Measurements from ENCODE around the gene RBM33. TPM values are rescaled to one million over a fixed set of nuclear protein-coding genes. Genes with fewer than 3 reads are reported as not detected.

Gene RBM33
- total and polyA plus RNA-seq, 2 of the 8 experiments (the other 6 are each of a cell fraction or from before 2014, with no cell fraction given) = 16.5 to 64.6 TPM

DNA sequence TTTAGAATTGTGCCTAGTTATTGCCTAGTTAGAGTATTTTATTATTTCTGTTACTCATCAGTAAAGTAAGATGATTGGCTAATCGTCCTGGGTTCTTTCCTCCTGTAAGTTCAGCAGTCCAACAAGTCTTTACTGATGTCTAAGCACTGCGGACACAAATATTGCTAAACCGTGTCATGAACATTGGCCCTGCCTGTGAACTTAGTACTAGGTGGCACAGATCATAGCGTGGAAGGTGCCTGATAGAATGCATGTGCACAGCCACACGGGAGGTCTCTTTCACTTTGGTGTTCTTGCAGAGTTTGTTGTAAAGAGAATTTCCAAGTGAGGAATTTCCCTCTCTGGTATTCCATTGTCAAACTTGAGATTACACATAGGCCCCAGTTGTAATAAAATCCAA is 38.0 kb downstream of the RBM33 start:
- H3K4me1 ChIP-seq (replicated peaks in 1 of 4; ENCODE audit: control insufficient read depth in 3 of 4, insufficient read depth in 4 of 4, low read length in 3 of 4) = peaks cover 0 to 4% (median 0%) of the 10 kb centered on the region in 4 experiments; a peak in 1 of 7 replicates
- H4K8ac ChIP-seq (ENCODE audit: extremely low read depth, insufficient read depth, low read length) = no peak overlapping the region
- no peak overlapping the region for H2BK12ac ChIP-seq (ENCODE audit: low read depth, low read length)
- H3K56ac ChIP-seq (replicated peaks; ENCODE audit: insufficient read length, low read depth, low read length) = no peak overlapping the region
- peaks cover 0 to 2% of the 10 kb centered on the region in 2 experiments; a peak in 1 of 4 replicates for H3K9me3 ChIP-seq (ENCODE audit: insufficient read depth in 2 of 2, low read depth in 1 of 2, low read length in 1 of 2)
- CTCF ChIA-PET (ENCODE audit: partially characterized antibody) = interaction anchor here (0.9 kb wide), 1 partner anchor 47 kb away, joined by 3 read pairs; no protein-coding TSS in a partner anchor
- H2BK5ac ChIP-seq (ENCODE audit: low read depth, low read length) = no peak overlapping the region
- H4K20me1 ChIP-seq (replicated peaks in 1 of 2; ENCODE audit: control insufficient read depth in 1 of 2, insufficient read depth in 2 of 2, low read length in 2 of 2) = peaks cover 6 to 9% of the 10 kb centered on the region in 2 experiments
- peaks cover 0 to 29% (median 9%) of the 10 kb centered on the region in 4 experiments; a peak in 5 of 8 replicates for H3K36me3 ChIP-seq (ENCODE audit: control insufficient read depth in 2 of 4, insufficient read depth in 4 of 4, low read length in 3 of 4)
- H3K14ac ChIP-seq (ENCODE audit: insufficient read length) = no peak overlapping the region
- no peak overlapping the region for H3K9ac ChIP-seq (replicated peaks in 1 of 4; ENCODE audit: extremely low read depth in 1 of 4, low read depth in 3 of 4, low read length in 3 of 4)
- peaks cover 0 to 60% of the 10 kb centered on the region in 2 experiments; a peak in 3 of 4 replicates for H3K79me2 ChIP-seq (ENCODE audit: control insufficient read depth in 1 of 2, insufficient read depth in 2 of 2, low read length in 2 of 2)
- 92% methylated on average over 5 of the region's 5 CpGs; no CpG with 5 or more reads in 1 of the 2 experiments for WGBS, 2 experiments (ENCODE audit: extremely low coverage in 1 of 2, insufficient coverage in 1 of 2, insufficient read length in 1 of 2, insufficient replicate concordance in 2 of 2, low coverage in 1 of 2, low lambda C conversion rate in 2 of 2, missing lambda C conversion rate in 1 of 2)
- H3K79me1 ChIP-seq (ENCODE audit: low read depth, low read length) = no peaks in the 10 kb centered on the region; the same call in 1 of the 2 replicates
- H2BK15ac ChIP-seq (ENCODE audit: low read length) = no peak overlapping the region
- POLR2A ChIA-PET (ENCODE audit: partially characterized antibody) = no interaction called here
- no peak overlapping the region for H3K4me2 ChIP-seq (ENCODE audit: insufficient read depth in 1 of 2, low read depth in 2 of 2, low read length in 2 of 2)
- H2AFZ ChIP-seq (ENCODE audit: low read length) = no peak overlapping the region
- no peaks in the 10 kb centered on the region for H3K23me2 ChIP-seq (ENCODE audit: low read depth, low read length)
- H3K4ac ChIP-seq (replicated peaks; ENCODE audit: insufficient read length, low read depth, low read length) = no peak overlapping the region
- DNase-seq (ENCODE audit: low read depth in 1 of 2, low spot score in 2 of 2) = no peak
- no peak overlapping the region for H3K23ac ChIP-seq (ENCODE audit: insufficient read length)
- H3K27ac ChIP-seq (ENCODE audit: low read depth, low read length) = no peak overlapping the region
- H2BK120ac ChIP-seq (replicated peaks; ENCODE audit: low read depth, low read length) = no peak overlapping the region
- H3K18ac ChIP-seq (ENCODE audit: extremely low read depth, low read length) = no peak overlapping the region
- H4K91ac ChIP-seq (replicated peaks; ENCODE audit: insufficient read length, low read length) = no peak overlapping the region
- peaks cover 0 to 1% (median 0%) of the 10 kb centered on the region in 4 experiments; a peak in 1 of 7 replicates for H3K27me3 ChIP-seq (replicated peaks in 1 of 4; ENCODE audit: control insufficient read depth in 3 of 4, extremely low read depth in 1 of 4, insufficient read depth in 3 of 4, low read length in 3 of 4)
- H2AK5ac ChIP-seq (ENCODE audit: low read depth, low read length) = no peak overlapping the region
- H2BK20ac ChIP-seq (ENCODE audit: low read length) = no peak overlapping the region
- H4K5ac ChIP-seq (ENCODE audit: insufficient read length, low read depth, low read length) = no peak overlapping the region
- no peak overlapping the region for H3K4me3 ChIP-seq (ENCODE audit: extremely low read depth in 1 of 4, insufficient read depth in 2 of 4, low read depth in 3 of 4, low read length in 4 of 4)
- no peak for FAIRE-seq
- no peak for TF ChIP-seq SP1 (IDR thresholded peaks at IDR 0.05; ENCODE audit: low read depth, low read length)
- TF ChIP-seq GTF2F1 (IDR thresholded peaks at IDR 0.05; ENCODE audit: borderline replicate concordance, low read depth, low read length) = no peak
- TF ChIP-seq, protein P1, sequence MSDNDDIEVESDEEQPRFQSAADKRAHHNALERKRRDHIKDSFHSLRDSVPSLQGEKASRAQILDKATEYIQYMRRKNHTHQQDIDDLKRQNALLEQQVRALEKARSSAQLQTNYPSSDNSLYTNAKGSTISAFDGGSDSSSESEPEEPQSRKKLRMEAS (IDR thresholded peaks at IDR 0.05) = no peak
- no peak for TF ChIP-seq NRF1 (IDR thresholded peaks at IDR 0.05; ENCODE audit: low read depth, low read length)
- TF ChIP-seq KDM4A (IDR thresholded peaks at IDR 0.05; ENCODE audit: low read depth, low read length, severe bottlenecking) = no peak
- TF ChIP-seq PHF8 (conservative IDR thresholded peaks at IDR 0.05; ENCODE audit: low read depth, low read length) = no peak
- TF ChIP-seq BRCA1 (IDR thresholded peaks at IDR 0.05; ENCODE audit: low read depth, low read length) = no peak
- TF ChIP-seq RFX5 (IDR thresholded peaks at IDR 0.05; ENCODE audit: borderline replicate concordance, low read depth, low read length) = no peak
- TF ChIP-seq, protein P2, sequence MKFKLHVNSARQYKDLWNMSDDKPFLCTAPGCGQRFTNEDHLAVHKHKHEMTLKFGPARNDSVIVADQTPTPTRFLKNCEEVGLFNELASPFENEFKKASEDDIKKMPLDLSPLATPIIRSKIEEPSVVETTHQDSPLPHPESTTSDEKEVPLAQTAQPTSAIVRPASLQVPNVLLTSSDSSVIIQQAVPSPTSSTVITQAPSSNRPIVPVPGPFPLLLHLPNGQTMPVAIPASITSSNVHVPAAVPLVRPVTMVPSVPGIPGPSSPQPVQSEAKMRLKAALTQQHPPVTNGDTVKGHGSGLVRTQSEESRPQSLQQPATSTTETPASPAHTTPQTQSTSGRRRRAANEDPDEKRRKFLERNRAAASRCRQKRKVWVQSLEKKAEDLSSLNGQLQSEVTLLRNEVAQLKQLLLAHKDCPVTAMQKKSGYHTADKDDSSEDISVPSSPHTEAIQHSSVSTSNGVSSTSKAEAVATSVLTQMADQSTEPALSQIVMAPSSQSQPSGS (IDR thresholded peaks at IDR 0.05; ENCODE audit: low read length) = no peak
- no peak for TF ChIP-seq CHD2 (IDR thresholded peaks at IDR 0.05; ENCODE audit: low read length)
- TF ChIP-seq YY1 (IDR thresholded peaks at IDR 0.05; ENCODE audit: low read depth, low read length) = no peak
- TF ChIP-seq SIN3A (conservative IDR thresholded peaks at IDR 0.05 in 1 of 2, IDR thresholded peaks at IDR 0.05 in 1 of 2; ENCODE audit: low read depth in 1 of 2, low read length in 2 of 2) = no peak
